ENCODE results near the gene C1orf122. TPM values are rescaled to one million over a fixed set of nuclear protein-coding genes. Genes with fewer than 3 reads are reported as not detected.

Gene C1orf122
- total RNA-seq, 1 donor from 2014 or later, result 38.9 TPM

DNA sequence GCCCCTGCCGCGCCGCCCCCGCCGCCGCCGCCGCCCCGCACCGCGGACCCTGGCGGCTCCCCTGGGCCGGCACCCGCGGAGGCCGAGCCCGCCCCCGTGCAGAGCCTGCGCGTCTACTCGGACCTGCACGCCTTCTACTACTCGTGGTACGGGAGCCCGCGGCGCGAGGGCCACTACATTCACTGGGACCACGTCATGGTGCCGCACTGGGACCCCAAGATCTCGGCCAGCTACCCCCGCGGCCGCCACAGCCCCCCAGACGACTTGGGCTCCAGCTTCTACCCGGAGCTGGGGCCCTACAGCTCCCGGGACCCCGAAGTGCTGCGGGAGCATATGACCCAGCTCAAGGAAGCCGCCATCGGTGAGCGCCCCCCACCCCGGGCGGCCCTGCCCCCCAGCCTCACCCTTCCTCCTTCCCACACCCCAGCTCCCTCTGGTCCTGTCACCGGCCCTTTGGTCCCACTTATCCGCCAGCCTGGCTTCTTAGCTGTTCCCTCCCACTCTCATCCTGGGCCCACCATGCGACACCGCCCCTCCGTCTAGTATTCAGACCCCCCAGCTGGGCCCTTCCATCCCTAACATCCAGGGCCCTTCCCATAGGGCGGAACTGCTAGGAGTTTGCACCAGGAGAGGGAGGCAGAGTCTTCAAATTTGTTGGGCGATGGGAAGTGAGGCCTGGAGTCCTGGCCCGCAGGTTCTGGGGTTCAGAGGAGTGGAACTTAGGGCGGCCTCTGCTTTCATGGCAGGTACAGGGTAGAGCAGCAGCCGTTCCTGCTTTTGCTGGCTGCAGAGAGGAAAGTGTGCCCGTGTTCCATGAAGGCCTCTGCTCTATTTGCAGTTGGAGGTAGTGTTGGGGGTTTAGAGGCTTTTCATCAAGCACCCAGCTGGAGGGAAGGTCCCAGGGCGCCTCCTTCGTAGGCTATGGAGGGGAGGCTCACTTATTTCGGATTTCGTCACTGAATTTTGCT, 12.9 kb upstream of the C1orf122 start:
- Mint-ChIP-seq H3K27me3 (peaks cover 53% of the 10 kb centered on the region), H3K4me3 (peak overlapping the region; percentile 86), H3K36me3 (peaks cover 4% of the 10 kb centered on the region), H3K27ac (no peak overlapping the region), H3K9me3 (no peaks in the 10 kb centered on the region), H3K4me1 (ENCODE audit: unreplicated experiment) (no peaks in the 10 kb centered on the region)
- no peak for DNase-seq (ENCODE audit: extremely low spot score, unreplicated experiment)
- TF ChIP-seq, protein P1, sequence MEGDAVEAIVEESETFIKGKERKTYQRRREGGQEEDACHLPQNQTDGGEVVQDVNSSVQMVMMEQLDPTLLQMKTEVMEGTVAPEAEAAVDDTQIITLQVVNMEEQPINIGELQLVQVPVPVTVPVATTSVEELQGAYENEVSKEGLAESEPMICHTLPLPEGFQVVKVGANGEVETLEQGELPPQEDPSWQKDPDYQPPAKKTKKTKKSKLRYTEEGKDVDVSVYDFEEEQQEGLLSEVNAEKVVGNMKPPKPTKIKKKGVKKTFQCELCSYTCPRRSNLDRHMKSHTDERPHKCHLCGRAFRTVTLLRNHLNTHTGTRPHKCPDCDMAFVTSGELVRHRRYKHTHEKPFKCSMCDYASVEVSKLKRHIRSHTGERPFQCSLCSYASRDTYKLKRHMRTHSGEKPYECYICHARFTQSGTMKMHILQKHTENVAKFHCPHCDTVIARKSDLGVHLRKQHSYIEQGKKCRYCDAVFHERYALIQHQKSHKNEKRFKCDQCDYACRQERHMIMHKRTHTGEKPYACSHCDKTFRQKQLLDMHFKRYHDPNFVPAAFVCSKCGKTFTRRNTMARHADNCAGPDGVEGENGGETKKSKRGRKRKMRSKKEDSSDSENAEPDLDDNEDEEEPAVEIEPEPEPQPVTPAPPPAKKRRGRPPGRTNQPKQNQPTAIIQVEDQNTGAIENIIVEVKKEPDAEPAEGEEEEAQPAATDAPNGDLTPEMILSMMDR (conservative IDR thresholded peaks at IDR 0.05), result no peak

DNA sequence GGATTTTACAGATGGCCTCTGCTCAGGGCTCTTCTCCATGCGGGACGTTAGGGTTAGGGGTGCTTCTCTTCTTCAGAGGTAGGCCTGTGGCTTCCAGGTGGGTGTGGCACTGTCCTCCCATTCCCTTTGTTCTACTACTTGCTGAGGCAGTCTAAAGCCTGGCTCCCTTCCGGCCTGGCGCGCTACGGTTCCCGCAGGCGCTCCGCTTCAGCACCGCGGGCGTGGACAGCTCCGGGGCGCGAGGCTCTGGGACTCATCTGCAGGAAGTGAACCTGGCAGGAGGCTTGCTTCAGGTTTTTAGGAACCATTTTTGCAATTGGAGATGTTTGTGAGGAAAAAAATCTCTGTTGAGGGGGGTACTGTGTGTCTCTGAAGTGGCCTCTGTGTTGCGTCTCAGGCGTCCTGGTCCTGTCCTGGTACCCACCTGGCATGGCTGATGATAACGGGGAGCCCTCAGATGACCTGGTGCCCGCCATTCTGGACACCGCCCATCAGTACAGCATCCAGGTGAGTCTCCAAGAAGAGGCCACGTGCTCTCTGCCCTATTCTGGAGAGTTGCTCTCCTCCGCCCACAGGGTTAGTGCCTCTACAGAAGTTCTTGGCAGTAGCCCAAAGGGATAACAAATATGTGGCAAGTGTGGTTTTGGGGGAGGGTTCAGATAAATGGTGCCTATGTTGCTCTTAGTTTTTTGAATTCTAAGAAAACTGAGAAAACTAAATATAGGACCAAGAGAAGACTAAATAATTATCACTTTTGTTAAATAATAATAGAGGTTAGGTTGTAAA, 12.1 kb upstream of the C1orf122 start:
- DNase-seq (ENCODE audit: extremely low spot score, unreplicated experiment), result no peak
- Mint-ChIP-seq H3K36me3 (peaks cover 4% of the 10 kb centered on the region), H3K4me3 (peak overlapping the region; percentile 86), H3K27ac (no peak overlapping the region), H3K9me3 (no peaks in the 10 kb centered on the region), H3K4me1 (ENCODE audit: unreplicated experiment) (no peaks in the 10 kb centered on the region), H3K27me3 (peaks cover 45% of the 10 kb centered on the region)
- TF ChIP-seq, protein P1 (conservative IDR thresholded peaks at IDR 0.05), result no peak

DNA sequence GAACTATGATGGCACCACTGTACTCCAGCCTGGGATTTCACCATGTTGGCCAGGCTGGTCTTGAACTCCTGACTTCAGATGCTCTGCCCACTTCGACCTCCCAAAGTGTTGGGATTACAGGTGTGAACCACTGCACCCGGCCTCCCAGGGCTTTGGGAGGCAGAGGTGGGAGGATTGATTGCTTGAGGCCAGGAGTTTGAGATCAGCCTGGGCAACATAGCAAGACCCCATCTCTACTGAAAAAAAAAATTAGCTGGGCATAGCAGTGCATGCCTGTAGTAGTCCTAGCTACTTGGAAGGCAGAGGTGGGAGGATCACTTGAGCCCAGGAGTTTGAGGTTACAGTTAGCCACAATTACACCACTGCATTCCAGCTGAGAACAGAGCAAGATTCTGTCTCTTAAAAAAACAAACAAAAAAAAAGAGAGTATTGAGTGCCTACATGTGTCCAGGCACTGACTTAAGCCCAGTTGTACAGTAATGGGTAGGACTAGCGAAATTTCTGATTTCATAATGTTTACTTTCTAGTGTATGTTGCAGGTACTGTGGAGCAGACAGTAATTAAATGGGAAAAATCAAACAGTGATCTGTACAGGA, 9.7 kb upstream of the C1orf122 start:
- no peak overlapping the region for H3K27ac Mint-ChIP-seq

DNA sequence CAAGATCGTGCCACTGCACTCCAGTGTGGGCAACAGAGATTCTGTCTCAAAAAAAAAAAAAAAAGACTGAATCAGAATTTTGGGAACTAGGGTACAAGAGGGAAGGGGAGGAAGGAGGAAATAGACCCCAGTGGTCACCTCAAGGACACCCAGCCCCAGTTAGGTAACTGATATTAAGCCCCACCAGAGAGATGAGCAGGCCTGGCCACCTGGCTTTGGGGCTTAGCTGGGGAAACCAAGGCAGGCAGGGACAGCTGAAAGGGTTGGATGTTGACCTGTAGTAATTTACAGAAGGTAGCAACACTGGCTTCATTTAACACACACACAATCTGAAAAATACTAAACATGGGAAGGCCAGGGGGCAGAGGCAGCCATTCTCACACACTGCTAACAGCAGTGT, 5.2 kb upstream of the C1orf122 start:
- Mint-ChIP-seq H3K4me1 (ENCODE audit: unreplicated experiment) (peaks cover 4% of the 10 kb centered on the region), H3K9me3 (no peaks in the 10 kb centered on the region), H3K4me3 (no peak overlapping the region), H3K27me3 (no peaks in the 10 kb centered on the region), H3K27ac (no peak overlapping the region), H3K36me3 (peaks cover 18% of the 10 kb centered on the region)
- no peak for DNase-seq (ENCODE audit: extremely low spot score, unreplicated experiment)
- TF ChIP-seq, protein P1 (conservative IDR thresholded peaks at IDR 0.05), result no peak

More for the DNA sequence above, 9.7 kb upstream of the C1orf122 start:
- peaks cover 8% of the 10 kb centered on the region for H3K36me3 Mint-ChIP-seq
- TF ChIP-seq, protein P1 (conservative IDR thresholded peaks at IDR 0.05), result no peak
- H3K4me3 Mint-ChIP-seq, result no peak overlapping the region
- no peaks in the 10 kb centered on the region for H3K9me3 Mint-ChIP-seq
- H3K27me3 Mint-ChIP-seq, result peaks cover 21% of the 10 kb centered on the region
- no peaks in the 10 kb centered on the region for H3K4me1 Mint-ChIP-seq (ENCODE audit: unreplicated experiment)
- DNase-seq (ENCODE audit: extremely low spot score, unreplicated experiment), result no peak

DNA sequence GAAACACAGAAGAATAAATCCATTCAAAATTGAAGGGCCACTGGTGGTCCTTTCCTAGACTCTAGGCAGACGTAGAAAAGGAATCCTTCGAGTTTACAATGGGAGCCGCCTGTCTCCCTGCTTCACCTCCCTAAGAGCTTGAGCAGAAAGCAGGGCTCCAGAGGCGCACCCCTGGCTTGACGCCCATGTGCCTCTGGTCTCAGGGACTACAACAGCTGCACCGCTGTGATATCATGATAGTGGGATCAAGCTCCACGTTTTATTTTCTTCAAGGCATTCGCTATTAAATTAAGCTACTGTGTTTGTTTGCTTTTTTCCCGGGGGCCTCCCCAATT, 403 bp upstream of the C1orf122 start:
- no peak for DNase-seq (ENCODE audit: extremely low spot score, unreplicated experiment)
- peaks cover 15% of the 10 kb centered on the region for H3K4me1 Mint-ChIP-seq (ENCODE audit: unreplicated experiment)
- H3K4me3 Mint-ChIP-seq, result peak overlapping the region; percentile 89
- H3K36me3 Mint-ChIP-seq, result peaks cover 14% of the 10 kb centered on the region
- no peaks in the 10 kb centered on the region for H3K27me3 Mint-ChIP-seq
- H3K27ac Mint-ChIP-seq, result peak overlapping the region; percentile 94
- H3K9me3 Mint-ChIP-seq, result no peaks in the 10 kb centered on the region
- TF ChIP-seq, protein P1 (conservative IDR thresholded peaks at IDR 0.05), result no peak

Data from type B pancreatic cell (in vitro differentiated cells).